Stimulated activated CD4-positive, alpha-beta T cell treated with anti-CD3 and anti-CD28 coated beads, TNF-alpha, amount 100 ng/mL, for 24 hours (primary cell): Measurements from ENCODE around the gene DCAF15.
"Not testable (repeated sequence)": the region's sequence is repeated elsewhere in the genome, so short reads cannot be mapped to it uniquely, and the experiment has no call there.

Source experiments
- DNase-seq, 3 experiments: peaks; one replicate each; pipeline ENCODE4 v3.0.0-alpha.2; 2020; ENCODE audit warnings: low read depth in 3 of 3

The DCAF15 gene

DNA sequence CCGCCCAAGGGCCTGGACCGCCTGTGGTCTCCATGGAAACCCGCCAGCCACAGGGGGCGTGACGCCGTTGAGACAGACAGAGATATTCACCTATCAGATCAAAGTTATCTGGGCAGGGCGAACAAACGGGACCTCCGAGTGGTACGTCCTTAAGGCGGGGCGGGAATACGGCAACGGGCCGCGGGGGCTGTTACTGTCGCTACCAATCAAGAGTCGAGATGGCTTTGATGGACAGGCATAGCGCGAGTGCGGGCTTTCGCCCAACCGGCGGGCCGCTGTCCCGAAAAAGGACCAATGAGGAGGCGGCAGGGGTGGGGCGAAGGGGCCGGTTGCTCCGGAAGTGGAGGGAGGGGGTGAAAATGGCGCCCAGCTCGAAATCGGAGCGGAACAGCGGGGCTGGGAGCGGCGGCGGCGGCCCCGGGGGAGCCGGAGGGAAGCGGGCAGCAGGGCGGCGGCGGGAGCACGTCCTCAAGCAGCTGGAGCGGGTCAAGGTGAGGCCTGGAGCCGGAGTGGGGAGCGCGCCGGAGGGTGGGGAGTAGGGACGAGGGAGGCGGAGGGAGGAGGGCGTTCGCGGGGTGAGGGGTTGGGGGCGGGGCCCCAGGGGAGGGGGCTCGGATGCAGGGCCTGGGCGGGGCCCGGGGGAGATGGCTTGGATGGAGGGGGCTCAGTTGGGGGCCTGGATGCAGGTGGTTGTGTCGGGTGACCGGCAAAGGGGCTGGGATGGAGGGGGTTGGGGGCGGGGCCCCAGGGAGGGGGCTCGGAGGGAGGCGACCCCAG, at the start of gene DCAF15:
Gene DCAF15 (plus strand): TSS at position 356 of the 777 bp plus-strand sequence. CDS start 4 bp downstream, at position 360.
- peak; percentile 97 to 99 (median 98) for DNase-seq

GRCh38 chr19:13902993-13903555, 49.2 kb upstream of the DCAF15 start:
- DNase-seq, result no peak

GRCh38 chr19:13905634-13906520, 46.4 kb upstream of the DCAF15 start, which contains the start of the genes BRME1 and CC2D1A:
TSS of gene BRME1 (minus strand) at chr19:13906117. CDS start at chr19:13904892, 1,225 bp downstream.
TSS of gene CC2D1A (plus strand) at chr19:13906201. CDS start at chr19:13906442, 241 bp downstream.
- DNase-seq, result peak; percentile 92 to 95 (median 95)

GRCh38 chr19:13906521-13906904, 45.8 kb upstream of the DCAF15 start:
- peak in 1 of 3 experiments; percentile 21 for DNase-seq

GRCh38 chr19:13906910-13907309, 45.4 kb upstream of the DCAF15 start:
- no peak for DNase-seq

GRCh38 chr19:13908674-13909073, 43.6 kb upstream of the DCAF15 start:
- DNase-seq, result no peak

GRCh38 chr19:13909430-13909829, 42.9 kb upstream of the DCAF15 start:
- DNase-seq, result no peak

- DNase-seq, result no peak
Measured at GRCh38 chr19:13913352-13913751, 39.0 kb upstream of the DCAF15 start.

- no peak for DNase-seq
Measured at GRCh38 chr19:13914777-13915176, 37.5 kb upstream of the DCAF15 start.

- no peak for DNase-seq
Measured at GRCh38 chr19:13917888-13918406, 34.4 kb upstream of the DCAF15 start.

- no peak for DNase-seq
Measured at GRCh38 chr19:13918726-13919411, 33.4 kb upstream of the DCAF15 start.

GRCh38 chr19:13920524-13920923, 31.8 kb upstream of the DCAF15 start:
- DNase-seq, result no peak

DNA sequence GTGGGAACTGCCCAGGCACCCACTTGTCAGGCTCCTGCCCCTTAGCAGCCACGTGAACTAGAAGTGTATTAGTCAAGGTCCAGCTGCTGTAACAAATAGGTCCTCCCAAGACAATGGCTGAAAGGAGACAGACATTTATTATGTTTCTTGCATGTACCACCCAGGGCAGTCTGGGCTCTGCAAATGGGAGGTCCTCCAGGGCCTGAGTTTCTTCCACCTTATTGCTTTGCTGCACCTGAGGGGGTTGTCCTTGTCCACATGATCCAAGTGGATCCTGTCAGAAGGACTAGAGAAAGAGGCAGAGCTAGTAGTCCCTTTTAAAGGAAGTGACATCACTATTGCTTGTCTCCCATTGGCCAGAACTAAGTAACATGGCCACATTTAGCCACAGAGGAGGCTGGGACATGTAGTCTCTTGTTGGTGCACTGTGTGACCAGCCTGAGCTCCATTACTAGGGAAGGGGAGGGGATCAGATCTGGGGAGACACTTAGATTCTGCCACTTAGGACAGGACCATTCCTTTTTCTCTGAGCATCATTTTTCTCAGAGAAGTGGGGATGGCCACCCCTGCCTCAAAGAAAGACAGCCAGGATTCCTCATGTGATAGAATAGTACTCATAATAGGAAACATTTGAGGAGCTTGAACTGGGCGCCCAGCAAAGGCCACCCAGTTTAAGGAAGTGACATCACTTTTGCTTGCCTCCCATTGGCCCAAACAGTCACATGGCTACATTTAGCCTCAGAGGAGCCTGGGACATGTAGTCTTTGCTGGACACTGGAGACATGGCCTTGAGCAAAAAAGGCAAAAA, 31.2 kb upstream of the DCAF15 start:
- peak in 1 of 3 experiments; percentile 16 for DNase-seq

DNA sequence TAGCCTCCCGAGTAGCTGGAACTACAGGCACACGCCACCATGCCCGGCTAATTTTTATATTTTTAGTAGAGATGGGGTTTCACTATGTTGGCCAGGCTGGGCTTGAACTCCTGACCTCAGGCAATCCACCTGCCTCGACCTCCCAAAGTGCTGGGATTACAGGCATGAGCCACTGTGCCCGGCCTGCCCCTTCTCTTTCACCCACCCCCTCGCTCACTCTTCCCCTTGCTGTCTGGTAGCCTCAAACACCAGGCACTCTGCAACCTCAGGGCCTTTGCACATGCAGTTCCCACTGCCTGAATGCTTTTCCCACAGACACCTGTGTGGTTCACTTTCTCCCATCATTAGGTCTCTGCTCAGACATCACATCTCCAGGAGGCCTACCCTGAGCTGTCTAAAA, 30.2 kb upstream of the DCAF15 start:
- DNase-seq, result not testable (repeated sequence)

DNA sequence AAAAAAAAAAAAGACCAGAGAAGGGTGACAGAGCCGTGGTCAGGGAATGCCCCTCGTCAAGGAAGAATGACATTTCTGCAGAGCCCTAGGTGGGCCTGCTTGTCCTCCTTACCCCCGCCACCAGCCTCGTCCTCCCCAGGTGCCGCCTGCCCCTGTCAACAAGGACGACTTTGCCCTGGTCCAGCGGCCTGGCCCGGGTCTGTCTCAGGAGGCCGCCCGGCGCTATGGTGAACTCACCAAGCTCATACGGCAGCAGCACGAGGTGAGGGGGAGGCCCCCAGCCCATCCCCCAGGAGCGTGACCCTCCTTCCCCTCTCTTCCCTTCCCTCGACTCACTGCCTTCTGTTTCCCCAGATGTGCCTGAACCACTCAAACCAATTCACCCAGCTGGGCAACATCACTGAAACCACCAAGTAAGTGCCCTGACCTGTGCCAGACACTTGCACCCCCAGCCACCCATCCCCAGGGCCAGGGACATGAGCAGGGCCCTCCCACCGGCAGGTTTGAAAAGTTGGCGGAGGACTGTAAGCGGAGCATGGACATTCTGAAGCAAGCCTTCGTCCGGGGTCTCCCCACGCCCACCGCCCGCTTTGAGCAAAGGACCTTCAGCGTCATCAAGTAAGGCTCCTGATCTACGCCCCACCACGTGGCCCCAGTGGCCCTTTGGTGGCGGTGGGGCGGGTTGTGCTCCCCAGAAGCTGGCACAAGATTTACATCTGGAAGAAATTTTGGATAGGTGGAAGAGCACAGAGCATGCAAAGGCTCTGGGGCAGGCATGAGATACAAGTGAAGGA, 28.9 kb upstream of the DCAF15 start:
- no peak for DNase-seq

DNA sequence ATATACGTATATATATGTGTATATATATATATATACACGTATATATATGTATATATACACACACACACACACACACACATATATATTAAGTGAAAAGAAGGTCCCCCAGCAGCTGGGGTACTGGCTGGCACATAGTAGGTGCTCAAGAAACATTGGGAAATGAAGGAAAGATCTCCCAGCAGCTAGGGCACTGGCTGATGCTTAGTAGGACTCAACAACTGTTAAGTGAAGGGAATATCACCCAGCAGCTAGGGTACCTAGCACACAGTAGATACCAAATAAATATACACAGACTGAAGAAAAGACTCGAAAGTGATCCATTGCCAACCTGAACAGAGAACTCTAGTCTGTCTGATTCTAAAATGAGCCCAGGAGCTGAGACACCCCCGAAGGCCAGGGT, 26.3 kb upstream of the DCAF15 start:
- DNase-seq, result no peak

DNA sequence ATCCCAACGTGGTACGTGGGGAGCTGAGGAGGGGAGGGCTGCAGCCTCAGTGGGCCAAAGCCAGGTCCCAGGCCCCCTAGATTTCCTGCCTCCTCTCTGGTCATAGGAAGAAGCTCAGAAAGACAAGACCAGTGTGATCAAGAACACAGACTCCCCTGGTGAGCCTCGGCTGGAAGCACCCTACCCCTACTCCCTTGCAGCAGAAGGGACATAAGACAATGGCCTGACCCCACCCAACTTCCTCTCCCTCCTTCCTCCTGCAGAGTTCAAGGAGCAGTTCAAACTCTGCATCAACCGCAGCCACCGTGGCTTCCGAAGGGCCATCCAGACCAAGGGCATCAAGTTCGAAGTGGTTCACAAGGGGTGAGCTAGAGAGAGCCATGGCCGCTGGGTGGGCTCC, 25.6 kb upstream of the DCAF15 start:
- no peak for DNase-seq

GRCh38 chr19:13929340-13929739, 23.0 kb upstream of the DCAF15 start:
- DNase-seq, result no peak

- DNase-seq, result no peak
Measured at GRCh38 chr19:13929956-13930355, 22.4 kb upstream of the DCAF15 start.

DNA sequence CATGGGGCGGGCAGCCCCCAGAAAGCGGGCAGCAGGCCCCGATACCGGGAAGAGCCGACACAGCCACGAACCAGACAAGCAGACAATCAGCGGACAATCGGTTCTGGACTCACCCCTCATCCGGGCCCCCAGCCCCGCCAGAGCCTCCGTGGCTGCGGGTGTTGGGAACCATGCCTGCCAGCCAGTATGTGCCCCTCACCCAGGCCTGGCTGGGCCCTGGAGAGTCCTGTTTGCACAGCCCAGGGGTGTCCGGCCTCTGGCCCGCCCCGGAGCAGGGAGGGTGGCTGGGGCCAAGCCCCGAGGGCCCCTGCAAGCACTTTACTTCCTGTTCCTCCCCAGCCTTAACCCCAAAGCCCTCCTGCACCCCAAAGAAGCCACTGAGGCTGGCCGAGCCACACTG, 21.9 kb upstream of the DCAF15 start:
- DNase-seq, result no peak
